Stomach smooth muscle (tissue), 2 donors: ENCODE results near the gene TMCC1.

ENCODE experiments used
- H3K27ac ChIP-seq: one replicate; pipeline ENCODE4 v1.7.0; 2013; ENCODE audit warnings: mild to moderate bottlenecking, low read length, inconsistent platforms
- H3K27me3 ChIP-seq, 2 donors: one replicate each; pipeline ENCODE4 v1.7.0; 2013; ENCODE audit warnings: low read length in 2 of 2; ENCODE audit not compliant: insufficient read depth in 2 of 2, control insufficient read depth in 1 of 2
- H3K36me3 ChIP-seq, 2 donors: one replicate each; pipeline ENCODE4 v1.7.0; 2013; ENCODE audit warnings: low read length in 2 of 2; ENCODE audit not compliant: control insufficient read depth in 2 of 2, insufficient read depth in 2 of 2
- H3K4me1 ChIP-seq: one replicate; pipeline ENCODE4 v1.7.0; 2013; ENCODE audit warnings: low read length; ENCODE audit not compliant: control insufficient read depth, insufficient read depth
- H3K4me3 ChIP-seq, 2 donors: one replicate each; pipeline ENCODE4 v1.7.0; 2013; ENCODE audit warnings: low read length in 2 of 2
- H3K9ac ChIP-seq, 2 donors: one replicate each; pipeline ENCODE4 v1.7.0; 2013; ENCODE audit warnings: low read length in 2 of 2, mild to moderate bottlenecking in 1 of 2
- H3K9me3 ChIP-seq, 2 donors: one replicate each; pipeline ENCODE4 v1.7.0; 2013; ENCODE audit warnings: low read length in 2 of 2; ENCODE audit not compliant: control insufficient read depth in 2 of 2
- donor health status: healthy.
- donor health status: Pancreatic carcinoma.

Gene TMCC1

DNA sequence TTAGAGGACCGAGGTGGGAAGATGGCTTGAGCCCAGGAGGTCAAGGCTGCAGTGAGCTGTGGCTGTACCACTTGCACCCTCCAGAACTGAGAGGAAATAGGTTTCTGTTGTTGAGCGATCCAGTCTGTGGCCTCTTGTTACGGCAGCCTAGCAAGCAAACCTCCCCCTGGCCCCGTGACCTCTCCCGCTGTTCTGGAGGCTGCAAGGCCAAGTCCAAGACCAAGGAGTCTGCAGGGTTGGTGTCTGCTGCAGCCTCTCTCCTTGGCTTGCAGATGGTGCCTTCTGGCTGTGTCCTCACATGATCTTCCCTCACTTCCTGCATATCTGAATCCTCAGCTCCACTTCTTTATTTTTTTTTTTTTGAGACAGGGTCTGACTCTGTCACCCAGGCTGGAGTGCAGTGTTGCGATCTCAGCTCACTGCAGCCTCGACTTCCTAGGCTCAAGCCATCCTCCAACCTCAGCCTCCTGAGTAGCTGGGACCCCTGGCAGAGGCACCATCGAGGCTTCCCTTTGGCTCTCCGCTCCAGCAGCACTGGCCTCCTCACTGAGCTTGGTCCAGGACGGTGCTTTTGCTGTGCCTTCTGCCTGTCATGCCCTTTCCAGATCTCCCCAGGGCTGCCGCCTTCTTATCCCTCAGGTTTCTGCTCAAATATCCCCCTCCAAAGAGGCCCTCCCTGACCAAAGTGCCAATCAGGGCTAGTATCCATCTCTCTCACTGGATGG lies 269.0 kb downstream of the TMCC1 start:
- Histone ChIP-seq H3K36me3 (no peaks in the 10 kb centered on the region), H3K4me3 (no peak overlapping the region), H3K9me3 (no peaks in the 10 kb centered on the region), H3K4me1 (peaks cover 44% of the 10 kb centered on the region), H3K27me3 (no peaks in the 10 kb centered on the region), H3K27ac (no peak overlapping the region), H3K9ac (no peak overlapping the region)

DNA sequence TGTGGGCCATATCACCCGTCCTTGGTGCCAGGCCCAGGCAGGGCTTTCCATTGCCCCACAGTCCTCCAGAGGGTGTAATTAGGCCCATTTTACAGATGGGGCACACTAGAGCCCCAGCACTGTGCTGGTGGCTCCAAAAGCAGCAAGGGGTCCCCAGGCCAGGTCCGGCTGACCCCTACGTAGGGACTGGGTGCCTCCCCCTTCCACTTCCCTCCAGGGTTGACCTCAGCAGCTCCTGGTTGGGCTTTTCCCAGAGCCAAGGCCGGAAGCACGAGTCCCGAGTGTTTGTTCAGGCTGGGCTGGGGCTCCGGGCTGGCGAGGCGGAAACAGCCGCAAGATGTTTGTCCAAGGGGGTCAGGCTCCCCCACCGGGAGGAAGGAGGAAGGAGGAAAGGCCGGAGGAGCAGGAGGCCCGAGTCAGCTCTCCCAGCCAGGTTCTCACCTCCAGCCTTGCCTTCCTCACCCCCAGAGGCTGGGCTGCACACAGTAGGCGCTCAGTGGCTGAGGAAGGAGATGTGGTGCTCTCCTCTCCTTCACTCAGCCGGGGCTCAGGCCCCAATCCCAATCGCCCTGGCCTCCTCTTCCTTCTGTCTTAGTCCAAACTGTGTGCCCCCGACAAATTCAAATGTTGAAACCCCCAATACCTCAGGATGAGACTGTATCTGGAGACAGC lies 269.9 kb downstream of the TMCC1 start:
- peaks cover 48% of the 10 kb centered on the region for H3K4me1 ChIP-seq
- H3K9ac ChIP-seq = no peak overlapping the region
- no peaks in the 10 kb centered on the region for H3K9me3 ChIP-seq
- H3K4me3 ChIP-seq = no peak overlapping the region
- no peaks in the 10 kb centered on the region for H3K36me3 ChIP-seq
- peak overlapping the region; percentile 41 for H3K27ac ChIP-seq
- no peaks in the 10 kb centered on the region for H3K27me3 ChIP-seq

DNA sequence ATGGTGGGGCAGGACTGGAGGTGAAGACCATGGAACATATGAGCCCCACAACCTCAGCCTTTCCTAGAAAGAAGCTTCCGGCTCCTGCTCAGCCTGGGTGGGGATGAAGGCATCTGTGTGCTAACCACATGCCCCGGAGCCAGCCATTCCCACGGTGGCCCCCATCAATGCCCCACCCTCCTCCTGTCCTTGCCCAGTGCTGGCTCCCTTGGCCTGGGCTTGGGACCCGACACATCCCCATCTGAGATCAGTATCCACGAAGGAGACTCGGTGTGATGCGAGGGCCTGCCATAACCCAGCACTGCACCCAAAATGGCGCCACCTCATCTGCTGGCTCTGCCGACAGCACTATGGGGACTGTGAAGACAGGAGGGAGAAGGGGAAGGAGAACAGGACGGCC lies 270.6 kb downstream of the TMCC1 start:
- Histone ChIP-seq H3K27me3 (no peaks in the 10 kb centered on the region), H3K4me1 (peaks cover 47% of the 10 kb centered on the region), H3K4me3 (no peak overlapping the region), H3K27ac (peak overlapping the region; percentile 41), H3K9ac (no peak overlapping the region), H3K36me3 (no peaks in the 10 kb centered on the region), H3K9me3 (no peaks in the 10 kb centered on the region)

DNA sequence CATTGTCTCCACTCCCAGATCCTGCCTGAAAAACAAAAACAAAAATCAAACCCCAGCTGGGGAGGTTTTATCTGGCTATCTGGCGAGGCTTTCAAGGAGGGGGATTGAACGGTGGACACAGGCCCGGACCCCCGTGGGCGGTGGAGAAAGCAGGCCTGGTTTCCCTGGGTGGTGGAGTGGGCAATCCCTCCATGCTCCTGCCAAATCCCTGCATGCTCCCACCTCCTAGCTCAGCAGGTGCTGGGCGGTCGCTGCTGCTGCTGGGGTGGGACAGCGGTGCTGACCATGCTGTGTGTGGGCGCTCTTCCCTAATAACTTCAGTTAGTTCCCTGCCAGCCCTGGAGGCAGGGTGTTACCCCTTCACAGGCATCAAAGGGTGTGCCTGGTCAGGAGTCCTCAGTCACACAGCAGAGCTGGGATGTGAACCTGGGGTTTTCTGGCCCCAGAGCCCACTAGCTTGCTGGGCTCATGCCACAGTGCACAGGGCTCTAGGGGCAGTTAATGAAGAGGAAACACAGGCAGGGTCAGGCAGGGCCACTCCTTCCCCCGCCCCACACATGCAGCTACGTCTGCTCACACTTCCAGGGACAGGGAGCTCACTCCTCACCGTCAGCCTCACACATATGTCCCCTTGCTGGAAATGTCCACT lies 271.2 kb downstream of the TMCC1 start:
- peaks cover 46% of the 10 kb centered on the region for H3K4me1 ChIP-seq
- H3K36me3 ChIP-seq = no peaks in the 10 kb centered on the region
- H3K9ac ChIP-seq = no peak overlapping the region
- H3K27me3 ChIP-seq = no peaks in the 10 kb centered on the region
- no peak overlapping the region for H3K4me3 ChIP-seq
- H3K9me3 ChIP-seq = no peaks in the 10 kb centered on the region
- H3K27ac ChIP-seq = peak overlapping the region; percentile 41

DNA sequence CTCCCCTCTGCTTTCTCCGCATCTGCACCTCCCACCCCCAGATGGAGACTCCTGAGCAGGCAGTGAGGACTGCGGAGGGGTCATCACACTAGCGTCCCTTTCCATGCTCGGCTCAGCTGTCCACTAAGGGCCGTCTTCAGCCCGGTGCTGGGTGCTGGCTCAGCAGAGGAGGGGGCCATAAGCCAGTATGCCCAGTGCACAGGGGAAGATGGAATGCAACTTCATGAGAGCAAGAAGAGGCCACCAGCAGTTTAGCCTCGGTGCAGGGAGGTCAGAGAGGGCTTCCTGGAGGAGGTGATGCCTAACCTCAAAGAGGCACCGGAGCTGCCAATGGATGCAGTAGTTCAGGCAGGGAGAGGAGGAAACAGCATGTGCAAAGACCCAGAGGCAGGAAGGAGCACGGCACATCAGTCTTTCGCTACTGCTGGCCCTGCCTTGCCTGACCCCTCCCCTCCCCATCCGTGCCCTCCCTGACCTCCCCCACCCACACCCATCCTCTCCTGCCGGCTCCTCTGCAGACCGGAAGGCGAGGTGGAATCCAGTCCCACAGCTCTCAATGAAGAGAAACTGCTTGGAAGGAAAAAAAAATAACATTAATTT lies 271.8 kb downstream of the TMCC1 start:
- Histone ChIP-seq H3K27me3 (no peaks in the 10 kb centered on the region), H3K36me3 (no peaks in the 10 kb centered on the region), H3K27ac (no peak overlapping the region), H3K4me3 (no peak overlapping the region), H3K4me1 (peaks cover 44% of the 10 kb centered on the region), H3K9me3 (no peaks in the 10 kb centered on the region), H3K9ac (no peak overlapping the region)

DNA sequence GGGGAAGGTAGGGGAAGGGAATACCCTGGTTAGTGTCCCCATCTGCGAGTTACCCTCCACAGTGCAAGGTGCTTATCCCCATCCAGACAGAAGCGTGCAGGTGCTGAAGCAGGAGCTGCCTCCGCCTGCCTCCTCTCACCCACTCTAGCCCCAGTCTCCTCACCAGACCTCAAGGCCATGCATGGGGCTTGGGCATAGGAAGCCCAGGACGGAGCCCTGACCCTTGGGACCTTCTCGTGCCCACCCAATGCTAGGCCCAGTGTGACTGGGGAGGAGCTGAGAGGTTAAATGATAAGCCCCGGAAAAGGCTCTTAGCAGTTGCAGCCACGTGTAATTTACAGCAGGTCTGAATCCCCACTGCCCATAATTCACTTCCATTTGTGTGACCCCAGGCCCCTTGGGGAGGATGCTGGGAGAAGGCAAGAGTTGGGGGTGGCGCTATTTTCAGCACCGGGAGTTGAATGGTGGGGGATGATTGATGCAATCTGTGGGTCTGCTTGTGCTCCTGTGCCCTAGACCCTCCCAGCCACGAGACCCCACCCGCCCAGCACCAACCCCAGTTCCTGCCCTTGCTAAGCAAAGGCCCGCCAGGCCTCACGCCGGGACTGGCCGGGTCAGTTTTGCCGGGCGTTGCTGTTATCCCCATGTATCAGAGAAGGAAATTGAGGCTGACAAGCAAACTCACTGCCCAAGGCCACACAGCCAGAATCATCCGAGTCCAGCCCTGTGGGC lies 272.5 kb downstream of the TMCC1 start:
- Histone ChIP-seq H3K4me1 (peaks cover 45% of the 10 kb centered on the region), H3K4me3 (no peak overlapping the region), H3K27me3 (no peaks in the 10 kb centered on the region), H3K9ac (no peak overlapping the region), H3K9me3 (no peaks in the 10 kb centered on the region), H3K27ac (no peak overlapping the region), H3K36me3 (no peaks in the 10 kb centered on the region)

DNA sequence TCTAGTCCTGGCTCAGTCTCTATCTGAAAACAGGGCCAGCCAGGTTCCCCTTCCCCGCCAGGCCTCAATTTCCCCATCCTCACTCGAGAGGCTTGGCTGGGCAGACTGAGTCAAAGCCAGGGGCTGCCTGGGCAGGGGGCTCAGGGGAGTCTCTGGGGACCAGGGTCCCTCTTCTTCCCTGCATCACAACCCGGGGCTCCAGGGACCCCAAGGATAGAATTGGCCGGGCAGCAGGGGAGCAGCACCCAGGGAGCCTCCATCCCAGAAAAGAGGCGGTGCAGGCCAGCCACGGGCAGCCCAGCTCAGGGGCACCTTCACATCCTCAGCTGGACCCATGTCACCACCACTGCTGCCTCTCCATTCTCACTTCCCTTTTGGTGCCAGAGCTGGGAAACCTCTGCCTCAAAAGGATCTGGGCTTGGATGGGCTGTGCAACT lies 273.8 kb downstream of the TMCC1 start:
- Histone ChIP-seq H3K9ac (no peak overlapping the region), H3K4me1 (peaks cover 39% of the 10 kb centered on the region), H3K9me3 (no peaks in the 10 kb centered on the region), H3K4me3 (no peak overlapping the region), H3K27me3 (no peaks in the 10 kb centered on the region), H3K27ac (no peak overlapping the region), H3K36me3 (no peaks in the 10 kb centered on the region)

DNA sequence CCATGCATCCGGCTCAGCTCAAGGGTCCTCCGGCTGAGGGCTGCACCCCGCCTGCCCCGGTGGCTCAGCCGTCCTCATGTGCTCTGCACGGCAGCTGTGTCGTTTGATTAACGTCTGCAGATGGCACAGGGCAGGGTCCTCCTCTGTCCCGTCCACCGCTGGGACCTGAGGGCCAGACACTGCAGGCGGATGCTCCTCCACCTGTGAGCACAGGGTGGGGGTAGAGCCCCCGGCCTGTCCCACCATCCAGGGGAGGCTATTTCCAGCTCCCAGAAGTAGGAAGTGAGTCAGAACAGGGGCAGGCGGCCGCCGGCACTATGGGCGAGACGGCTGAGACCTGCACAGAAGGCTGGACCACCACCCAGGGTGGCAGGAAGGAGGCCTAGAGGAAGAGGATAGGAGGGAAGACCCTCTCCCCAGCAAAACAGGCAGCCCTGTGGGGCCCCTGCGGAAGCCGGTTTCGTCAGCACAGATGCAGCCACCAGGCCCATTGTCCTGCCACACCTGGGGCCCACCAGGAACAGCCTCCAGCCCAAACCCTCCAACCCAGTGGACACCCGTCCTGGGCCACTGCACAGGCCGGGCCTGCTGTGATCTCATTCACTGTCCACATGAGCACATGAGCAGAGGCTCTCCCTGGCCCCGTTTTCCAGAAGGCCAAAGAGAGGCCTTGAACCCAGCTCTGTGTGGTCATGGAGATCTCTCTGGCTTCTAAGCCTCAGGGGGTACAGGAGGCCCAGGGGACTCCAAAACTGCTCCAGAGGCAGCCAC lies 274.4 kb downstream of the TMCC1 start:
- no peaks in the 10 kb centered on the region for H3K9me3 ChIP-seq
- H3K4me1 ChIP-seq = peaks cover 36% of the 10 kb centered on the region
- H3K36me3 ChIP-seq = no peaks in the 10 kb centered on the region
- no peak overlapping the region for H3K9ac ChIP-seq
- no peak overlapping the region for H3K27ac ChIP-seq
- H3K27me3 ChIP-seq = no peaks in the 10 kb centered on the region
- H3K4me3 ChIP-seq = no peak overlapping the region

DNA sequence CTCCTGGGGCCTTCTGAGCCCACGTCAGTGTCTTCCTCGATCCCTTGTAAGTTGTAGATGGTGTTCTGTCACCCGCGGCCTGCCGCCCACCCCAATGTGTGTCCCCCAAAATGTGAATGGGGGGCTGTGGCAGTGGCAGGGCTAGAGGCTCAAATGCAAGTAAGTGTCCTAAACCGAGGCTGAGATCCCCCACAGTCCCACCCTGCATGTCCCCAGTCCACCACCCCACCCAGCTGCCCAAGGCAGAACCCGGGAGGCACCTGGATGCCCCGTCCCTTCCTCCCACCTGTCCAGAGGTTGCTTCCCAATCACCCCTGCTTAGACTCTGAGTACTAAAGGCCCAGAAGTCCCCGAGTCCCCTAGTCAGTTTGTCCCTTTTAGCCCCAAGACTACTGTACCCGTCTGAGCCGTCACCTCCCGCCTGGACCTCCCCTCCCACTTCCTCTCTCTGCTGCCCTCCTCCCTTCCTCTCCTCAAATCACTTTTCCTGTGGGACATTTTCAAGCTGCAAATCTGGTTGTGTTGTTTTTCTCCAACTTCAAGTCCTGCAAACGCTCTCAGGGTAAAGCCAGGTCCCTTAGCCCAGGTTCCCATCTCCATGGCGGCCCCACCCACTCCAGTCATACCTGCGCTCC lies 275.2 kb downstream of the TMCC1 start:
- Histone ChIP-seq H3K9ac (no peak overlapping the region), H3K4me1 (peaks cover 35% of the 10 kb centered on the region), H3K27ac (no peak overlapping the region), H3K4me3 (no peak overlapping the region), H3K9me3 (no peaks in the 10 kb centered on the region), H3K27me3 (no peaks in the 10 kb centered on the region), H3K36me3 (no peaks in the 10 kb centered on the region)
